Measurements from ENCODE around the gene SRRM4.

The SRRM4 gene

GRCh38 chr12:119181202-119181601 is 199.9 kb downstream of the SRRM4 start:
- Histone ChIP-seq H3K4me3 (peak overlapping the region in 2 of 7 experiments; percentile 23 to 35), H3K27ac (peak overlapping the region in 6 of 21 experiments; percentile 48 to 84 (median 70))

GRCh38 chr12:119181944-119182343 is 200.6 kb downstream of the SRRM4 start:
- Histone ChIP-seq H3K27ac (no peak overlapping the region), H3K4me3 (no peak overlapping the region)

DNA sequence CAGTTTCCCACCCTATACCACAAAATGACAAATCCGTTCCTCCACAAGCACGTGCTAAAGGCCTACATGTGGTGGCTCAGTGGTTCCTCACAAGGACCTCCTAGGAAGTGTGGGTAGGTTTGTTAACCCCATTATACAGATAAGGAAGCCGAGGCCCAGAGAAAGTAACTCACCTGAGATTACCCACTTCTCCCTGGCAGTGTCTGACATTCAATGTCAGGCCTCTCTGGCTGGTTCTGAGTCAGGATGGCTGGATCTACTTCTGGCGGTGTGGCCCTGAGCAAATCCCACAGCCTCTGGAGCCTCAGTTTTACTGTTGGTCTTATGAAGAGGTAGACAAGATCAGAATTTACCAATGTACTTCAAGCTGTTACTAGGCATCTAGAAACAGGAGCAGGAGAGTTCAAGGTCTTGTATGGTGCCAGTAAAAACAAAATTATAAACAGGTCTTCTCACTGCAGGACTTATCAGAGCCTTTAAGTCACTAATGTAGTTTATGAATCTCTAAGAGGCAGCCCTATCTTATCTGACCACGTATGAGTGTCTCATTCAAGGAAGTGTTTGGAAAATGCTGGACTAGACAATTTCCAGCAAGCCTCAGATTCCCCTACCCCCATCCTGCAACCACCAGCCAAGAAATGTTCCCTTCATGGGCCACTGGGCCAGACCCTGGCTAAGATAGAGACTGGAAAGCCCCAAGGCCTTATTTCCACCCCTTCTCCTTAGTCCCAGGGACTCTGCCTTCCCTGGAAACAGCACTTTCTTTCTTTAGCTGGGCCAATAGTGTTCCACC is 201.6 kb downstream of the SRRM4 start:
- Histone ChIP-seq H3K27ac (peak overlapping the region in 3 of 21 experiments; percentile 15 to 42 (median 29)), H3K4me3 (no peak overlapping the region)

DNA sequence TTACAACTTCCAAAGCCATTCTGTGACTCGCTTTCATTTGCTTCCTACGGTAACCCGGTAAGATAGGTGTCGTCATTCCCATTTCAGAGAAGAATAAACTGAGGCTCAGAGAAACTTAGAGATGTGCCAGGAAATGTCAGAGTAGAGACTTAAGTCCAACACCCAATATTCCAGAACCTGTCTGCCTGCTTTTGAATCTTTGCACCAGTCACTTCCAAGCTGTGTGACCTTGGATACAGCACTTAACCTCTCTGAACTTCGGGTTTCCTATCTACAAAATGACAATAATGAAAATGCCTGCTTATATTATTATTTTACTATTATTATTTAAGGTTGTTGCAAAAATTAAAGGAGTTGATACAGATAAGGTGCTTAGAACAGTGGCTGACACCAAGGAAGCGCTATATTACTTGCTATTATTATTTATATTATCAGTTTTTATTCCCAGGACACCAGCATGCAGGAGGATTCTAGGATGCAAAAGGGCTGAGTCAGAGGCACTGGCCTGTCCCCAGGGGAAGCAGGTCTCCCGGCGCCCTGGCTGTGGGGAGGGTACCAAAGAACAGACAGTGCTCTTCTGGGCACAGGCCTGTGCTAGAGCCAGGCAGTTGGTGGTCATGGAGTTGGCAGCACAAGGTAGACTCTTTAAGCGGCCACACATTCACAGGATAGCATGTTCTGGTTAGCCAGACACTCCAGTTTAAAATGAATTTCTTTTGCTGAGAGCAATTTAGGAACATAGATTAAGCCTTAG is 202.8 kb downstream of the SRRM4 start:
- H3K4me3 ChIP-seq = no peak overlapping the region
- H3K27ac ChIP-seq = peak overlapping the region in 2 of 21 experiments; percentile 15 to 19

DNA sequence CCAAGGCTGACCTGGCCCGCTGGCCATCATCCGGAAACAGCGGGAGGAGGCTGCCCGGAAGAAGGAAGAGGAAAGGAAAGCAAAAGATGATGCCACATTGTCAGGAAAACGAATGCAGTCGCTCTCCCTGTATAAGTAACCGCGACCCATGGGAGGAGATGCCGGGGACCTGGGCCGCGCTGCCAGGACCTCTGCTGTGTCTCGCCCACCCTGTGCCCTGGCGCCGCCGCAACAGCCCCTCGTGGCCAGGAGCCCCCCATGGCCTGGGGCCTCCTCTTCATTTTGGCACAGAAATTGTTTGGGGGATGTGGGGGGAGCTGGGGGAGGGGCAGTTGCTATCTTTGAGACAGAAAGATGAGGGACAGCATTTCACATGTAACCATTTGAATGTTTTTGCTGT is 213.9 kb downstream of the SRRM4 start:
- H3K27ac ChIP-seq = no peak overlapping the region

DNA sequence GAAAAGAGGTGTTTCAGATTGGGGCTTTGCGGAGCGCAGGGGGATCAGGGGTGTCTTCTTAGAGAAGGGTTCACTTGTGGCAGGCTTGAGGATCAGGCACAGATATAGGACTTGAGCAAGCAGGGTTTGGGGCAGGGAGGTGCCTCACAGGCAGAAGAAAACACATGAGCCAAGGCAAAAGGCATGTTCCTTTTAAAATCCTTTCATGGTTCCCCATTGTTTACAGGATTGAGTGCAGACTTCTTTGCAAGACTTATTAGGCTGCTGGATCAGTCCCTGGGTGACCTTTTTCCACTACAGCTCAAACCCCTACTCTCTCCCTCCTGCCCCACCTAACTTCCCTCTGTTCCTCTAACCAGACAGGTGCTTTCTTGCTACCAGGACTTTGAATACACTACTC is 217.1 kb downstream of the SRRM4 start:
- H3K27ac ChIP-seq = no peak overlapping the region
- no peak overlapping the region for H3K4me3 ChIP-seq

More for the DNA sequence above, 213.9 kb downstream of the SRRM4 start:
- H3K4me3 ChIP-seq = no peak overlapping the region

DNA sequence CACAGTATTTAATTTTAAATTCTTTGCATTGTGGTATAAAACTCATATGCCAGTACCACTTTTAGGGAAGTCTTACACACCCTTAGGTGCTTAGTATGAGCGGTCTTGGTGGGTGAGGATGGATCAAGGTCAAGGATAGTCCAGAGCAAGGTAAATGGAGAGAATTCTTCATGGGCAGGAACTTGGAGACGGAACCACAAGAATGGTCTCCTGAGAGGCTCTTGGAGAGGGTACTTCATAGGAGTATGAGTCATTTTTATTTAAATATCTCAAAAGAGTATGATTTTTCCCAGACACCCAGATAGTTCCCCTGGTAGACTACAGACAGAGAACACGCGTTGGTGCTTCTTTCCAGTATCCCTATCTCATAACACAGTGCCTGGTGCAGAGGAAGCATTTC is 219.3 kb downstream of the SRRM4 start:
- no peak overlapping the region for H3K27ac ChIP-seq
- H3K4me3 ChIP-seq = no peak overlapping the region

DNA sequence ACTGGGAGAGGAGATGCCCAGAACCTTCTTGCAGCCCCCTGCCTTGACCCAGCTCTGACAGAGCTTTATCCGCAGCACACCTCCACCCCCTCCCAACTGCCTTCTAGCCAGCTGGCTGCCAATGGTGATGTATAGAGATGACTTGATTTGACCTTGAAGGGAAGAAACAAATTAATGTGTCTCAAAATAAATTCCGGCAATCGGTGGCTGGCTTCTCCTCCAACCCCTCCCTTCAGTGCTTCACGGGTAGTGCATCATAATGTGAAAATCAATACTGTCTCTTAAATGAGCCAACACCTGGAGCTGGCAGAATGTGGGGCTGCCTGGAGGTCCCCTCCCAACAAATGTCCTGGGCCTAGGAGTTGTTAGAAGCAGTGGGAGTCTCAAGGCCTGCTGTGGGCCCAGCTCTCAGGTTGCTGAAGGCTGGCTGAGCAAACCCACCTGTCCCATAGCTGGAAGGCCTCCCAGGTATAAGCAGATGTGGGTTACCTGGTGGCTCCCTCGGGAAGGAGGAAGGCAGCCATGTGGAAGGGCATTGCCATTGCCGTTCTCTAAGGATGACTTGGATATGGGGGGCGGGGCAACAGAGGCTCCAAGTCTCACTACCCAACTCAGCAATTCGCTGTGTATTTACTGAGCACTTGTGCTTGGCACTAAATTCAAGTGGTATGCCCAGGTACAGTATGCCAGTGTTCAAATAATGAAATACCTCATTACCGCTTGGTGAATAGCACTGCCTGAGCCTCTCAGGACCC is 220.6 kb downstream of the SRRM4 start:
- Histone ChIP-seq H3K27ac (no peak overlapping the region), H3K4me3 (no peak overlapping the region)

DNA sequence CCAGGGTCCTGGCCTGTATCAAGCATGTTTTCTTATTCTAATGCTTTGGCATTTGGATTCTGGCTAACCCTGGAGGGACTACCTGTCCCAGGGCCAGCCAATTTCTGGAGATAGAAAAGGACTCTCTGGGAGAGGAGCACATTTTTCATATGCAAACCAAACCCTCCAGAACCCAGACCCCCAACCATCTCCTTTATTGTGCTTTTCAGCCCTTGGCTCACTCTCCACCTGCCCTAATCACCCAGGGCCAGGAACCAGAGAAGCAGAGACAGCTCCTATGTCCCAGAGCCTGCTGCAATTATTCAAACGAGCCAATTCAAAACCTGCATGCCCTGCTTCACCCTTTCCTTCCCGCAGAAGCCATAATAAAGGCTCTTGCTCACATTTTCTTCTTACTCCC is 221.2 kb downstream of the SRRM4 start:
- H3K4me3 ChIP-seq = no peak overlapping the region

GRCh38 chr12:119204131-119204530 is 222.8 kb downstream of the SRRM4 start:
- Histone ChIP-seq H3K4me3 (no peak overlapping the region), H3K27ac (no peak overlapping the region)

More for the DNA sequence above, 221.2 kb downstream of the SRRM4 start:
- no peak overlapping the region for H3K27ac ChIP-seq

DNA sequence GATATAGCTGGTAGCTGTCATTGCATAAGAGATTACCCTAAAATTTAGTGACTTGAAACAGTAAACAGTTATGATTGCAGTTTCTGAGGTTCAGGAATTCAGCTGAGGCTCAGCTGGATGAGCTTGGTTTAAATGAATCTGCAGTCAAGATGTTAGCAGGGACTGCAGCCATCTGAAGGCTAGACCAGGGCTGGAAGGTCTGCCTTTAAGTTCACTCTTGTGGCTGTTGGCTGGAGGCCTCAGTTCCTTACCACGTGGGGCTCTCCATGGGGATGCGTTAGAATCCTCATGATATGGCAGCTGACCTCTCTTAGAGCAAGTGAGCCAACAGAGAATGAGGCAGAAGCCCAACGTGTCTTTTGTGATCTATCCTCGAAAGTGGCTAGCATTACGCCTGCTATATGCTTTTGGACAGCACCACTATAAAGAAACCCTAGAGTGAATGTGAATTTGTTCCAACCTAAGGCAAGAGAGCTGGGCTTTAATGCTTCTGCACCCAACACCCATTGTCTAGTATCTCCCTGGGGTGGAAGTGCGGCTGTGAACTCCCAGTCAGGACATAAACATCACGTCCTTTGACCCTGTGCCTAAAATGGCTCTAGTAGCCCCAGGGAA is 223.4 kb downstream of the SRRM4 start:
- Histone ChIP-seq H3K4me3 (no peak overlapping the region), H3K27ac (no peak overlapping the region)

- Histone ChIP-seq H3K27ac (peak overlapping the region in 1 of 21 experiments; percentile 13), H3K4me3 (no peak overlapping the region)
Observed at GRCh38 chr12:119206348-119207062, 225.2 kb downstream of the SRRM4 start.

- Histone ChIP-seq H3K4me3 (no peak overlapping the region), H3K27ac (peak overlapping the region in 4 of 21 experiments; percentile 25 to 44 (median 38))
Observed at GRCh38 chr12:119207063-119207560, 225.8 kb downstream of the SRRM4 start.

DNA sequence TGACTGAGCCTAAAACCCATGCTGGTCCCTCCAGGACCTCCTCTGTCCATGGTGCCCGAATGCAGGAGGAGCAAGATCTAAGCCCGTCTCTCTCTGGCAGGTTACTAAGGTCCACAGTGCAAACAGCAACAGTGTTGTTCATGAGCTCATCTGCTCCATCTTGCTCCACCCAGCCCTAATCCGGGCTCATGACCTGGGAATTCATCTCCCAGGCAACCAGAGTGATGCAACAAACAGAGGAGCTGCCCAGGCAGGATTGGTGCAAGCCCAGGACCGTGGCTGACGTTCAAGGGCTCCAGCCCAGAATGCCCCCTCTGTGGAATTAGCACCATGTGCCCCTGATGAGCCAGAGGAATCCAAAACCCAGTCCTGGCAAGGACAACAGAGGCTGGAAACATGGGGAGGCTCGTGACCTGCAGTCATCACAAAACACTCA is 227.3 kb downstream of the SRRM4 start:
- Histone ChIP-seq H3K4me3 (no peak overlapping the region), H3K27ac (peak overlapping the region in 5 of 21 experiments; percentile 3 to 49 (median 33))

DNA sequence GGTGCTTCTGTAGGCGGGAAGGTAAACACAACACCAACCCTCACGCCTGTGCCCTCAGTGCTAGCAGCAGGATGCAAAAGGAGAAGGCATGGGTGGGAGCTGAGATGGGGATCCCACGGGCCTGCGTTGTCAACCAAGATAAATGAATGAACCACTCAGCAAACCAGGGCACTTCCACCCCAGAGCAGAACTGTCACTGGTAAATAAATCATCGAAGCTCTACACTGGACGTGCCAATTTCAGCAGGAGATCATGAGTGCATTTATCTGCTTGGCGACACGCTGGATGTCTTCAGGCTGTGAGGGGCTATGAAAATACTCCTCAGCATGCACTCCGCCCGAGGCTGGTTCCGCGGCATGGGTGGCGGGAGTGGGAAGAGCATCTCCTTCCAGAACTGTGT is 230.5 kb downstream of the SRRM4 start:
- H3K4me3 ChIP-seq = no peak overlapping the region
- no peak overlapping the region for H3K27ac ChIP-seq

All from skin epidermis (tissue), 12 donors.